H1 (cell line): ENCODE results near the gene RETREG1.

Experiments used
- CTCF ChIP-seq, 3 experiments: IDR thresholded peaks; 1 replicate in 2 of 3; 2 replicates in 1 of 3; pipeline versions ENCODE4 v1.5.1 to v1.6.1; 2011; ENCODE audit warnings: low read length in 3 of 3, mild to moderate bottlenecking in 3 of 3, inconsistent platforms in 2 of 3, low read depth in 1 of 3, moderate library complexity in 1 of 3; ENCODE audit not compliant: insufficient read depth in 1 of 3; ENCODE audit errors: control extremely low read depth in 1 of 3
- POLR2AphosphoS5 ChIP-seq: IDR thresholded peaks from 2 replicates; pipeline ENCODE4 v1.6.1; 2011; ENCODE audit warnings: low read depth, low read length

GRCh38 chr5:16493261-16493660 lies 123.5 kb downstream of the RETREG1 start:
- TF ChIP-seq CTCF (IDR thresholded peaks at IDR 0.05; ENCODE audit: control extremely low read depth in 1 of 3, insufficient read depth in 1 of 3, low read depth in 1 of 3, low read length in 3 of 3) (no peak), POLR2AphosphoS5 (no peak)
